ENCODE results near the gene PDCL2.
A peak's percentile ranks its signal among the peaks of the same experiment; 100 is the strongest.
"Not testable (repeated sequence)": the region's sequence is repeated elsewhere in the genome, so short reads cannot be mapped to it uniquely, and the experiment has no call there.

Gene PDCL2

GRCh38 chr4:55582773-55583172, 9.3 kb downstream of the PDCL2 start:
- not testable (repeated sequence) for DNase-seq

GRCh38 chr4:55578341-55579010, 13.6 kb downstream of the PDCL2 start:
- no peak for DNase-seq

- no peak for DNase-seq
These were observed 16.5 kb downstream of the PDCL2 start for GRCh38 chr4:55575513-55575912.

GRCh38 chr4:55574252-55574651, 17.8 kb downstream of the PDCL2 start:
- DNase-seq = no peak

- no peak for DNase-seq
These were observed 20.2 kb downstream of the PDCL2 start for GRCh38 chr4:55571806-55572205.

- no peak for DNase-seq
These were observed 23.0 kb downstream of the PDCL2 start for GRCh38 chr4:55568905-55569504.

GRCh38 chr4:55561889-55562288, 30.2 kb downstream of the PDCL2 start:
- no peak for DNase-seq

GRCh38 chr4:55560096-55560495, 31.9 kb downstream of the PDCL2 start:
- no peak for DNase-seq

GRCh38 chr4:55554453-55555030, 37.5 kb downstream of the PDCL2 start:
- DNase-seq = peak; percentile 15

- DNase-seq = no peak
These were observed 38.4 kb downstream of the PDCL2 start for GRCh38 chr4:55553441-55554201.

- not testable (repeated sequence) for DNase-seq
These were observed 40.1 kb downstream of the PDCL2 start for GRCh38 chr4:55551964-55552363.

- peak; percentile 45 for DNase-seq
These were observed 42.2 kb downstream of the PDCL2 start for GRCh38 chr4:55549888-55550287.

- no peak for DNase-seq
These were observed 44.1 kb downstream of the PDCL2 start for GRCh38 chr4:55547918-55548317.

GRCh38 chr4:55547466-55547770, 44.6 kb downstream of the PDCL2 start:
- no peak for DNase-seq

- peak; percentile 82 for DNase-seq
These were observed 45.1 kb downstream of the PDCL2 start, which contains the start of gene CLOCK for GRCh38 chr4:55546756-55547465. Gene CLOCK (minus strand): TSS chr4:55546909. CDS start chr4:55482785, 64,124 bp downstream.

GRCh38 chr4:55546506-55546755, 45.6 kb downstream of the PDCL2 start:
- no peak for DNase-seq

- DNase-seq = peak; percentile 47
These were observed 46.2 kb downstream of the PDCL2 start for GRCh38 chr4:55545641-55546505.

- DNase-seq = no peak
These were observed 46.9 kb downstream of the PDCL2 start for GRCh38 chr4:55545151-55545550.

- DNase-seq = no peak
These were observed 48.2 kb downstream of the PDCL2 start for GRCh38 chr4:55543858-55544257.

- DNase-seq = no peak
These were observed 51.8 kb downstream of the PDCL2 start for GRCh38 chr4:55540271-55540670.

- no peak for DNase-seq
These were observed 52.4 kb downstream of the PDCL2 start for GRCh38 chr4:55539658-55540057.

GRCh38 chr4:55538531-55538930, 53.5 kb downstream of the PDCL2 start:
- DNase-seq = no peak
